Neural cell (in vitro differentiated cells): ENCODE results near the gene PBX3. TPM values are rescaled to one million over a fixed set of nuclear protein-coding genes. Genes with fewer than 3 reads are reported as not detected.

Source experiments
- H2AFZ ChIP-seq: fragments of 200-600, 300-800 bp; sonication (generic), shearing (Covaris generic); 2 replicates; pipeline ENCODE4 v1.6.0; 2014; ENCODE audit warnings: low read depth, mild to moderate bottlenecking, antibody characterized with exemption, low read length, moderate library complexity
- H3F3A ChIP-seq: fragments of 200-600 bp; shearing (Covaris generic); 2 replicates; pipeline ENCODE4 v1.6.1; 2016; ENCODE audit warnings: mild to moderate bottlenecking, moderate library complexity, mixed read lengths, antibody characterized with exemption, low read length; ENCODE audit not compliant: insufficient read depth, poor library complexity, severe bottlenecking
- H3K27ac ChIP-seq: fragments of 200-600, 300-800 bp; sonication (generic), shearing (Covaris generic); 2 replicates; pipeline ENCODE4 v1.5.1; 2014; ENCODE audit warnings: mild to moderate bottlenecking, low read length, moderate library complexity
- H3K27me3 ChIP-seq: fragments of 300-800, 200-600 bp; sonication (generic), shearing (Covaris generic); 2 replicates; pipeline ENCODE4 v1.6.0; 2014; ENCODE audit warnings: mild to moderate bottlenecking, low read depth, low read length, moderate library complexity; ENCODE audit not compliant: insufficient read depth
- H3K36me3 ChIP-seq: fragments of 300-800, 200-600 bp; sonication (generic), shearing (Covaris generic); 2 replicates; pipeline ENCODE4 v1.5.1; 2014; ENCODE audit warnings: mild to moderate bottlenecking, antibody characterized with exemption, low read length, moderate library complexity; ENCODE audit not compliant: insufficient read depth
- H3K4me2 ChIP-seq: fragments of 300-800, 200-600 bp; sonication (generic), shearing (Covaris generic); 2 replicates; pipeline ENCODE4 v1.6.0; 2014; ENCODE audit warnings: mild to moderate bottlenecking, low read length
- H3K4me3 ChIP-seq: fragments of 300-800, 200-600 bp; sonication (generic), shearing (Covaris generic); 2 replicates; pipeline ENCODE4 v1.5.1; 2014; ENCODE audit warnings: mild to moderate bottlenecking, low read length, moderate library complexity
- H3K79me2 ChIP-seq: fragments of 200-600 bp; shearing (Covaris generic); replicated peaks from 2 replicates; pipeline ENCODE4 v1.6.0; 2014; ENCODE audit warnings: mild to moderate bottlenecking, low read length, moderate library complexity; ENCODE audit not compliant: insufficient read depth
- H3K9ac ChIP-seq: fragments of 300-800, 200-600 bp; sonication (generic), shearing (Covaris generic); 2 replicates; pipeline ENCODE4 v1.6.1; 2016; ENCODE audit warnings: mild to moderate bottlenecking, low read length, mixed read lengths
- H3K9me2 ChIP-seq: fragments of 200-600 bp; shearing (Covaris generic); 2 replicates; pipeline ENCODE4 v1.6.1; 2016; ENCODE audit warnings: mild to moderate bottlenecking, low read length, mixed read lengths; ENCODE audit not compliant: insufficient read depth
- H3K9me3 ChIP-seq: fragments of 200-600, 300-800 bp; sonication (generic), shearing (Covaris generic); 2 replicates; pipeline ENCODE4 v1.6.1; 2016; ENCODE audit warnings: mild to moderate bottlenecking, mixed run types, low read length, moderate library complexity, mixed read lengths
- H4K20me1 ChIP-seq: fragments of 200-600 bp; shearing (Covaris generic); 2 replicates; pipeline ENCODE4 v1.6.1; 2016; ENCODE audit warnings: mild to moderate bottlenecking, mixed run types; ENCODE audit not compliant: insufficient read depth
- EP300 ChIP-seq: fragments of 450-650 bp; conservative IDR thresholded peaks from 2 replicates; pipeline ENCODE4 v1.6.1; 2014; ENCODE audit warnings: antibody characterized with exemption, mild to moderate bottlenecking, moderate library complexity; ENCODE audit not compliant: poor library complexity, severe bottlenecking
- EZH2 ChIP-seq: fragments of 200-600, 300-800 bp; shearing (Covaris generic), sonication (generic); IDR thresholded peaks from 2 replicates; pipeline ENCODE4 v1.6.1; 2014; ENCODE audit warnings: antibody characterized with exemption, low read length, borderline replicate concordance, mild to moderate bottlenecking; ENCODE audit not compliant: insufficient read depth, poor library complexity, severe bottlenecking
- MXI1 ChIP-seq: fragments of 450-650 bp; conservative IDR thresholded peaks from 2 replicates; pipeline ENCODE4 v1.6.1; 2014; ENCODE audit warnings: antibody characterized with exemption, mild to moderate bottlenecking; ENCODE audit not compliant: poor library complexity, severe bottlenecking
- POLR2AphosphoS5 ChIP-seq: IDR thresholded peaks from 2 replicates; pipeline ENCODE4 v1.6.1; 2012
- RAD21 ChIP-seq: fragments of 450-650 bp; conservative IDR thresholded peaks from 2 replicates; pipeline ENCODE4 v1.6.1; 2014; ENCODE audit warnings: antibody characterized with exemption, mild to moderate bottlenecking, moderate library complexity
- SMC3 ChIP-seq: fragments of 450-650 bp; conservative IDR thresholded peaks from 2 replicates; pipeline ENCODE4 v1.6.1; 2014; ENCODE audit warnings: antibody characterized with exemption, mild to moderate bottlenecking, moderate library complexity; ENCODE audit not compliant: poor library complexity
- TAF1 ChIP-seq: IDR thresholded peaks from 2 replicates; pipeline ENCODE4 v1.6.1; 2012; ENCODE audit warnings: low read depth
- polyA plus RNA-seq: library from polyadenylated mRNA; depleted of rRNA; stranded (reverse); fragments of >200 nt; gene quantifications from 2 replicates; pipeline ENCODE4 v1.2.3, GENCODE V29; 2014
- TF ChIP-seq, protein P1 (sequence below): fragments of 450-650 bp; IDR thresholded peaks from 2 replicates; pipeline ENCODE4 v1.5.1; 2014; ENCODE audit warnings: antibody characterized with exemption, mild to moderate bottlenecking, moderate library complexity; ENCODE audit not compliant: poor library complexity, severe bottlenecking
- TF ChIP-seq, protein P2 (sequence below): IDR thresholded peaks from 2 replicates; pipeline ENCODE4 v1.6.1; 2012; ENCODE audit warnings: borderline replicate concordance

Gene PBX3
- polyA plus RNA-seq, 1 donor from 2014 or later: 398 TPM

DNA sequence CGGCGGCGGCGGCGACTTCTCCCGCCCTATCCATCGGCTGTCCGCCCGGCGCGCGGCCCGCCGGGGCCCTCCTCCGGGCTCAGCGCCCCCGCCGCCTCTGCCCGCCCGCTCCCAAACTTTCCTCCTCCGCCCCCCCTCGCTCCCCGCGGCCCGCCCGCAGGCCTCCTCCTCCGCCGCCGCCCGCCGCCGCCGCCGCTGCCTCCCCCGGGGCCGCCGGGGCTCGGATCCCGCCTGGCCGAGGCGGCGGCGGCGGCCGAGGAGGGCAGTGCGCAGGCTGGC is 460 bp upstream of the PBX3 start:
- H3K36me3 ChIP-seq: peaks cover 3% of the 10 kb centered on the region
- no peaks in the 10 kb centered on the region for H3K9me2 ChIP-seq
- H3K9me3 ChIP-seq: no peaks in the 10 kb centered on the region
- peak overlapping the region; percentile 54 for H3K9ac ChIP-seq
- no peaks in the 10 kb centered on the region for H3F3A ChIP-seq
- peaks cover 44% of the 10 kb centered on the region for H3K79me2 ChIP-seq
- TF ChIP-seq MXI1 (no peak), EZH2 (no peak), POLR2AphosphoS5 (no peak), TAF1 (no peak), EP300 (no peak), SMC3 (no peak), RAD21 (no peak)
- TF ChIP-seq, protein P1, sequence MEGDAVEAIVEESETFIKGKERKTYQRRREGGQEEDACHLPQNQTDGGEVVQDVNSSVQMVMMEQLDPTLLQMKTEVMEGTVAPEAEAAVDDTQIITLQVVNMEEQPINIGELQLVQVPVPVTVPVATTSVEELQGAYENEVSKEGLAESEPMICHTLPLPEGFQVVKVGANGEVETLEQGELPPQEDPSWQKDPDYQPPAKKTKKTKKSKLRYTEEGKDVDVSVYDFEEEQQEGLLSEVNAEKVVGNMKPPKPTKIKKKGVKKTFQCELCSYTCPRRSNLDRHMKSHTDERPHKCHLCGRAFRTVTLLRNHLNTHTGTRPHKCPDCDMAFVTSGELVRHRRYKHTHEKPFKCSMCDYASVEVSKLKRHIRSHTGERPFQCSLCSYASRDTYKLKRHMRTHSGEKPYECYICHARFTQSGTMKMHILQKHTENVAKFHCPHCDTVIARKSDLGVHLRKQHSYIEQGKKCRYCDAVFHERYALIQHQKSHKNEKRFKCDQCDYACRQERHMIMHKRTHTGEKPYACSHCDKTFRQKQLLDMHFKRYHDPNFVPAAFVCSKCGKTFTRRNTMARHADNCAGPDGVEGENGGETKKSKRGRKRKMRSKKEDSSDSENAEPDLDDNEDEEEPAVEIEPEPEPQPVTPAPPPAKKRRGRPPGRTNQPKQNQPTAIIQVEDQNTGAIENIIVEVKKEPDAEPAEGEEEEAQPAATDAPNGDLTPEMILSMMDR: no peak
- TF ChIP-seq, protein P2, sequence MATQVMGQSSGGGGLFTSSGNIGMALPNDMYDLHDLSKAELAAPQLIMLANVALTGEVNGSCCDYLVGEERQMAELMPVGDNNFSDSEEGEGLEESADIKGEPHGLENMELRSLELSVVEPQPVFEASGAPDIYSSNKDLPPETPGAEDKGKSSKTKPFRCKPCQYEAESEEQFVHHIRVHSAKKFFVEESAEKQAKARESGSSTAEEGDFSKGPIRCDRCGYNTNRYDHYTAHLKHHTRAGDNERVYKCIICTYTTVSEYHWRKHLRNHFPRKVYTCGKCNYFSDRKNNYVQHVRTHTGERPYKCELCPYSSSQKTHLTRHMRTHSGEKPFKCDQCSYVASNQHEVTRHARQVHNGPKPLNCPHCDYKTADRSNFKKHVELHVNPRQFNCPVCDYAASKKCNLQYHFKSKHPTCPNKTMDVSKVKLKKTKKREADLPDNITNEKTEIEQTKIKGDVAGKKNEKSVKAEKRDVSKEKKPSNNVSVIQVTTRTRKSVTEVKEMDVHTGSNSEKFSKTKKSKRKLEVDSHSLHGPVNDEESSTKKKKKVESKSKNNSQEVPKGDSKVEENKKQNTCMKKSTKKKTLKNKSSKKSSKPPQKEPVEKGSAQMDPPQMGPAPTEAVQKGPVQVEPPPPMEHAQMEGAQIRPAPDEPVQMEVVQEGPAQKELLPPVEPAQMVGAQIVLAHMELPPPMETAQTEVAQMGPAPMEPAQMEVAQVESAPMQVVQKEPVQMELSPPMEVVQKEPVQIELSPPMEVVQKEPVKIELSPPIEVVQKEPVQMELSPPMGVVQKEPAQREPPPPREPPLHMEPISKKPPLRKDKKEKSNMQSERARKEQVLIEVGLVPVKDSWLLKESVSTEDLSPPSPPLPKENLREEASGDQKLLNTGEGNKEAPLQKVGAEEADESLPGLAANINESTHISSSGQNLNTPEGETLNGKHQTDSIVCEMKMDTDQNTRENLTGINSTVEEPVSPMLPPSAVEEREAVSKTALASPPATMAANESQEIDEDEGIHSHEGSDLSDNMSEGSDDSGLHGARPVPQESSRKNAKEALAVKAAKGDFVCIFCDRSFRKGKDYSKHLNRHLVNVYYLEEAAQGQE: no peak
- H3K4me2 ChIP-seq: no peak overlapping the region
- H3K27ac ChIP-seq: no peak overlapping the region
- no peaks in the 10 kb centered on the region for H3K27me3 ChIP-seq
- H2AFZ ChIP-seq: no peak overlapping the region
- H4K20me1 ChIP-seq: no peaks in the 10 kb centered on the region
- peak overlapping the region; percentile 77 for H3K4me3 ChIP-seq

DNA sequence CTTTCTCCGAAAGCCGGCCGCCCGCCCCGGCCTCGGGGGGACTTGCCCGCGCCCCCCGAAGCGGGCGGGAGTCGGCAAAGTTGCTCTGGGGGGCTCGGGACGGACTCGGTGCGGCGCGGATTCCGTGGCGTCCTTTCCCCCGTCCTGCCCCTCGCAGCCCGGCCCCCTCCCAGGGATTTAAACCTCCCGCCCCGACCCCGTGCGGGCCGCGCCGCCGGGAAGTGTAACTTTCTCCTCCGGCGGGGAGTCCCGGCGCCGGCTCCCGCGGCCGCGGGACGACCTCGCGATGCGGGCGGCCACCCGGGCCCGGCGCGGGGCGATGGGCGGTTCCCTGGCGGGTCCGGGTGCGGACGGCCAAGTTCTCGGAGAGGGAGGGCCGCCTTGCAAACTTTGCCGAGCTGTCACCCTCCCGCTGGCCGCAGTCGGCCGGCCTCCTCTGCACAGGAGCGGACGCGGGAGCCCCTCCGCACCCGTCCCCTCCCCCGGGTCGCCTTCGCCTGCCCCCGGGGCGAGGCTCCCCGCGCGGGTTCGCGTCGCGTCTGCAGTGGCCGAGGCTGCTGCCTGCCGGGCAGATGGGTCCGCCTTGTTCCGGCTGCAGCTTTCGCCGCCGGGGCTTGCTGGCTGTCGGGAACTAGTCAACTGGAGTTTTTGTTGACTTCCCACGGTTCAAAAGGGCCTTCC is 732 bp downstream of the PBX3 start:
- TF ChIP-seq MXI1 (no peak), EP300 (no peak), TAF1 (no peak), EZH2 (no peak), SMC3 (no peak), RAD21 (no peak)
- TF ChIP-seq, protein P2: no peak
- no peaks in the 10 kb centered on the region for H3K9me3 ChIP-seq
- H3K4me2 ChIP-seq: peak overlapping the region; percentile 57
- peak overlapping the region; percentile 89 for H3K4me3 ChIP-seq
- no peak overlapping the region for H2AFZ ChIP-seq
- no peaks in the 10 kb centered on the region for H3K9me2 ChIP-seq
- H3F3A ChIP-seq: no peaks in the 10 kb centered on the region
- no peaks in the 10 kb centered on the region for H3K27me3 ChIP-seq
- peaks cover 3% of the 10 kb centered on the region for H3K36me3 ChIP-seq
- no peaks in the 10 kb centered on the region for H4K20me1 ChIP-seq
- peak overlapping the region; percentile 98 for H3K27ac ChIP-seq
- H3K9ac ChIP-seq: peak overlapping the region; percentile 97
- peaks cover 56% of the 10 kb centered on the region for H3K79me2 ChIP-seq
